GM18861 (cell line): ENCODE measurements around the gene IGFL4.

Source experiments
- ATAC-seq: cut with Tn5 transposase; IDR thresholded peaks from one replicate; pipeline ENCODE4 v1.9.1; 2021; ENCODE audit not compliant: unreplicated experiment

Gene IGFL4

GRCh38 chr19:46065486-46066071 is 24.8 kb upstream of the IGFL4 start:
- no peak for ATAC-seq

DNA sequence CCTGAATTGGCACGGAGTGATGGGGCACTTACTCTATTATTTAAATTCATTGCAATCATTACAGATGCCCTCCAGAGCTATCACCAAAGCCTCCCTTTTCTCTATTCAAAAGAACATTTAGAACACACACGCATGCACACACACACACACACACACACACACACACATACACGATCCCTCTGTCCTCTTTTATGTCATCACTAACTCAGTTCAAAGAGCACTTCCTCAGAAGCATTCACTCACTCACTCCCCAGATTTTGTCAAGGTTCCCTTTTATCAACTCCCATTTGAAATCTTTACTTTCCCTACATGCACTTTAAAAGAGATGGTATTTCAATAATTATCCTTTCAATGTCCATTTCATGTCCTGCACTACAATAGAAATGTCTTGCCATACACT is 22.4 kb upstream of the IGFL4 start:
- no peak for ATAC-seq

DNA sequence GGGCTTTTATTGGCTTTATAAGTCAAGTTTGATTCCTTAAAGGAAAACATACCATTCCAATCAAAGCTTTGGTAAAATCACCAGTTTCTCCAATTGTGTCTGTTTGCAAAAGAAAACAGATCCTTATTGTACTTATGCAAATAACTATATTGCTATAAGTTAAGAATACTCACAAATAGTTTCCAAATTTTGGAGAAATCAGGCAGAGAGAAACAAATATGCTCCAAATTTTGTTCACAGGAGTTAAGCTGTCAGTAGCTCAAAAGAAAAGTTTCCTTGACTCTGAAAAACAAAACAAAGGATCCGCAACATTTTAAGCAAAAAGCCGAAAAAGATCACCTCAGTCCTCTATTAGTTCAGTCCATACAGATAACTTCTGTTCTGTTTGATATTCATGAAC is 19.2 kb upstream of the IGFL4 start:
- no peak for ATAC-seq

DNA sequence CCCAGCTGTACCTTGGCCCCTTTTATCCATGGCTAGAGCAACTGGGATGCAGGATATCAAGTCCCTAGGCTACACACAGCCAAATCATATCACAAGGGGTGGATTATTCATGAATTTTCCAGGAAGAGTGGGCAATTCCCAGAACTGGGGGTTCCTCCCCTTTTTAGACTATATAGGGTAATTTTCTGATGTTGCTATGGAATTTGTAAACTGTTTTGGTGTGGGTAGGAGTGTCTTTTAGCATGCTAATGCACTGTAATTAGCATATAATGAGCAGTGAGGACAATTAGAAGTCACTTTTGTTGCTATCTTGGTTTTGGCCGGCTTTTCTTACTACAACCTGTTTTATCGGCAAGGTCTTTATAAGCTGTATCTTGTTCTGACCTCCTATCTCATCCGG is 18.0 kb upstream of the IGFL4 start:
- ATAC-seq = no peak

DNA sequence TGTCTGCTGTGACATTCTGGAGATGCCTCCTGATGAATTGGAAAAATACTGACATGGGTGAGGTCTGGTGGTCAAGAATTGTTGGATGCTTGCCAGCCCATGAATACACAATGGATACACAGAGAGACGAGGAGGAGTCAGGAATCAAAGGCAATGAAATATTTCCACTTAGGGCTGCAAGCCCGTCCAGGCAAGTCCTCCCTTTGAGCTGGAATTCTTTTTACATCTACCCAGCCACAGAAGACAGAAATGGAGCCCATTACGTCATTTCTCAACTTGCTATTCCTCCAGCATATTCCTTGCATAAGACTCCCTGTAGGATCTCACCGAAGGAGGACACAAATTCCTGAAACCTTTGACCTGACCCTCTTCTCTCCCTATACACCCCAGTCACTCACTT is 15.7 kb upstream of the IGFL4 start:
- ATAC-seq = no peak

GRCh38 chr19:46052896-46053295 is 12.1 kb upstream of the IGFL4 start:
- no peak for ATAC-seq

DNA sequence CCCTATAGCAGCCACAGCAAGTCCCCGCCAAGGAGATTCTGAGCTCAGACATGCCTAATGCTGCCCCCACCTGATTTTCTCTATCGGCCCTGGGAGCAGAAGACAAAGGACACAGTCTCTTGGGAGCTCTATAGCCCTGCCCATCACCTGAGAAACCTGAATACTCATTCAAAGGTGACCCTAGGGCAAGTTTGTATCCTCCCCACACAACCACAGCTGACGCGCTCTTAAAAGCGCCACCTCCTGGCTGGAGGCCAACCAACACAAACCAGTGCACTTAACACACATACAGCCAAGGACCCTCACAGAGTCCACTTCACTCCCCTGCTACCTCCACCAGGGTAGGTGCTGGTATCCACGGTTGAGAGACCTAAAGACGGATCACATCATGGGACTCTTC is 8.8 kb upstream of the IGFL4 start:
- ATAC-seq = no peak

DNA sequence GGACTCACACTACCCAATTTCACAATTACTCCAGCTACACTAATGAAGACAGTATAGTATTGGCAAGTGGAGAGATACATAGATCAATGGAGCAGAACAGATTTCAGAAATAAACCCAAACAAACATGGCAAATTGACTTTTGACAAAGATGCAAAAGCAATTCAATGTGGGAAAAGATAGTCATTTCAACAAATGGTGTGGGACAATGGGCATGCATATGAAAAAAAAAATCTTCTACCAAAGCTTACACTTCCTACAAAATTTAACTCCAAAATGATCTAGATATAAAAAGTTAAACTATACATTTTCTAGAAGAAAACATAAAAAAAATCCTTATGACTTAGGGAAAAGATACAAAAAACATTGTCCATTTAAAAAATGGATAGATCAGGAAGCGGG is 2.7 kb upstream of the IGFL4 start:
- no peak for ATAC-seq

GRCh38 chr19:46042252-46042883 is 1.6 kb upstream of the IGFL4 start:
- ATAC-seq = no peak

- no peak for ATAC-seq
These were observed 677 bp downstream of the IGFL4 start for GRCh38 chr19:46040125-46040524.

DNA sequence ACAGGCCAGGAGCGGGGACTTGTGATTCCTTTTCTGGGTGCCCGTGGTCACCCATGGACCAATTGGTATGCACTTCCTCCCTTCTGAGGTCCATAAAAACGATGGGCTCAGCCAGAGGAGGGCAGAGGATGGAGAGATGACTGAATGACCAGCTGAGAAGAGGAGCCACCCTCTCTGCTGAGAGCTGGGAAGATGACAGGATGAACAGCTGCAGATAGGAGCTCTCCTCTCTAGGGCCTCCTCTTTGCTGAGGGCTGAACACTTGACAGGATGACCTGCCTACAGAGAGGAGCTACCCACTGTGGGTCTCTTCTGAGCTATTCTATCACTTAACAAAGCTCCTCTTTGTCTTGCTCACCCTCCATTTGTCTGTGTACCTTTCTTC is 4.1 kb downstream of the IGFL4 start:
- ATAC-seq = no peak

- ATAC-seq = no peak
These were observed 4.6 kb downstream of the IGFL4 start for GRCh38 chr19:46035986-46036743.

DNA sequence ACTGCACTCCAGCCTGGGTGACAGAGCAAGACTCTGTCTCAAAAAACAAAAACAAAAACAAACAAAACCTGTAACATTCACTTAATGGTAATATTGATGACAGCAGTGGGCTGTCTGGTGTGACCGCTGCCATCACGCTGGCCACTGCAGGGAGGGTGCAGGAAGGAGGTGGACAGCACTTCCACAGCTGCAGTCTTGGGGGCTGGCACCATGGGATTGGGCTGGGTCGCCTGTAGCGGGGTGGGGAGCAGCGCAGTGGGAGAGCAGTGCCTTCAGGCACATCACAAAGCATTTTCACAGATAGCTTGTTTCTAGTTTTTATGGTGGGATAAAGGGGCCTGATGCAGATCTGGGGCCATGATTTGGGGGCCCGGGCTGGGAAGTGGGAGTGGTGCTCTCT is 5.3 kb downstream of the IGFL4 start:
- ATAC-seq = no peak

DNA sequence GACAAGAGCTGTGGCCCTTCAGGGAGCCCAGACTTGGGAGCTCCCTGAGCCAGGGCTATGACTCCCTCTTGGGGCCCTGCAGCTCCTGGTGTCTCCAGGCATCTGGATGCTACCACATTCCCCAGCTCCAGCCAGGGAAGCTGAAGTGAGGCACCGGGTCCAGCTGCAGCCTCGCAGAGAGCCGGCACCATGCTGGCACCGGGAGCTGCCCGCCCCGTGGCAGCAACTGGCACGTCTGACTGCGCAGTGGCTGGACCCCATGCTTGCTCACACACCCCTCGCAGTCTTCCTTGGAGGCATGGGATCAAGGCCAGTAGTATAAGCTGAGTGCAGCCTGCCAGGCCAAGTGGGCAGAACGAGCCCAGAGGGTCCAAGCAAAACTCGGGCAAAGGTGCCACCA is 7.4 kb downstream of the IGFL4 start:
- ATAC-seq = no peak

- ATAC-seq = no peak
These were observed 8.2 kb downstream of the IGFL4 start for GRCh38 chr19:46032597-46033025.

- no peak for ATAC-seq
These were observed 8.8 kb downstream of the IGFL4 start for GRCh38 chr19:46031781-46032596.

DNA sequence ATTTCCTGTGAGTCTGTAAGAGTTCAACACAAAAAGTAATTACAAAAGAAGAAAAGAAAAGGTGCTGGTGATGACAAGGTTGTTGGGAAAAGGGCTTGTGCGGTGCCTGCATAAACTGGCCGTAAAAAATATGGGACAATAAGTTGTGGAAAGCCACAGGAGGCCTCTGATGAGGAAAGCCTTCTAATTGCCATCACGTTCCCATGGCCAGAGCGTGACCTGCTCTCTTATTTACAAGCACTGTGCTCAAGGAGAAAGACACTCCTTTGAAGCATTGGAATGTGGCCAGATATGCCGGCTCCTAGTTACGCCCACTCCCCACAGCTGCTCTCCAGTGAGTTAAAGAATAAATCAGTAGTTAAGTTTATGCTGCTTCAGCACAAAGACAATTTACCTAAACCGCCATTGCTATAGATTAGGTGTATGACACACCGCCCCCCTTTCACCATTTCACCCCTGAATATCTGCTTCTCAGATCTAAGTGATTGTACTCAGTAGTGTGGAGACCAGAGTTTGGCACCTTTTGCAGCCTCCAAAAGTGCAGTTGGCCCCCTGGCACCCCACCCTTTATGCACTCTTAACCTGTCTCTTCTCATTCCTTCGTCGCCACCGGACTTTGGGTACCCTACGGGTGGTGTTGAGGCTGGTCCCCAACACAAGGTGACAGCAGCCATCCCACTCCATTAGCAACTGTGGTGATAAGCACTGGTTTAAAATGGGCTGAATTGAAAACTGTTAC is 9.8 kb downstream of the IGFL4 start:
- no peak for ATAC-seq

DNA sequence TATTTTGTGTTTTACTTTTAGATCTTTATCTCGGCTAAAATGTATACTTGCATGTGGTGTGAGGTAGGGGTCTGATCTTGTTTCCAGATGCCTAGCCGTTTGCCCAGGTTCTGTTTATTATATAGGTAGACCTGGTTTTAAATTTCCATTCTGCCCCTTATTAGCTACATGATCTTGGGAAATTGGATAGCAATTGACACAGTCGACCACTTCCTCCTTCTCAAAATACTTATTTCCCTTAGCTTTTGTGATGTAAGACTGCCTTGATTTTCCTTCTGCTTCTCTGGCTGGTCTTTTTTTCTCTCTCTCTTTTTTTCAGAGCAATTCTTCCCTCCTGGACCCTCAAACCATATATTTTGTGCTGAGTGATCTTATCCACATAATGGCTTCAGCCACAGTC is 15.0 kb downstream of the IGFL4 start:
- ATAC-seq = no peak

DNA sequence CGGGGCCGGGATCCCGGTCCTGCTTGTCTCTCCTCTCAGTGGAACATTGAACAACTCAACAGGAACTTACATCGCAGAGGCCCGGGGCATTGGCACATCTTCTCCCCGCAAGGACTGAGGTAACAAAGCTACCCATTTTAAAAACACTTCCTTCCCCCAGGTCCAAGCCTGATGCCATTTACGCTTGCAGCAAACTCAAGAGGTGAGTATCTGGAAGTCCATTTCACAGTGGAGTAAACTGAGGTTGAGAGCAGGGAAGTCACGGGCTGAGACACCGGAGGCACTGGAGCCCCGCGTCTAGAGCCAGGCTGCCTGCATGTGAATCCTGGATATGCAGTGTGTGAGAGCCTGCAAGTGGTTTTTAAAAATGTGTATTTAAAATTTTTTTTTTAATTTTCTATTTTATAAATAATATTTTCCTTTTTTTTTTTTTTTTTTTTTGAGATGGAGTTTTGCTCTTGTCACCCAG is 17.5 kb downstream of the IGFL4 start:
- ATAC-seq = no peak

GRCh38 chr19:46022431-46023310 is 18.1 kb downstream of the IGFL4 start, which contains the start of gene PGLYRP1:
TSS of gene PGLYRP1 (minus strand) at chr19:46023053. CDS start at chr19:46023021, 32 bp downstream.
- ATAC-seq = no peak
